DND-41 (cell line): Measurements from ENCODE around the gene TSHZ1.
A peak's percentile ranks its signal among the peaks of the same experiment; 100 is the strongest.

Experiments
- ATAC-seq: fragments of 200-7000 bp; cut with Tn5 transposase; 3 replicates; pipeline ENCODE4 v1.9.1; 2021; ENCODE audit warnings: low read depth; ENCODE audit not compliant: insufficient read depth
- DNase-seq: peaks from one replicate; pipeline ENCODE4 v3.0.0-alpha.2; 2020
- H2AFZ ChIP-seq: 2 replicates; pipeline ENCODE4 v1.6.0; 2012; ENCODE audit warnings: low read depth, low read length
- H3K27ac ChIP-seq: 2 replicates; pipeline ENCODE4 v1.5.1; 2012; ENCODE audit warnings: low read length, inconsistent platforms
- H3K27me3 ChIP-seq: fragments of 200-600 bp; sonication (generic); 2 replicates; pipeline ENCODE4 v1.6.0; 2012; ENCODE audit warnings: low read length, mild to moderate bottlenecking, inconsistent platforms; ENCODE audit not compliant: insufficient read depth, poor library complexity
- H3K36me3 ChIP-seq: 2 replicates; pipeline ENCODE4 v1.5.1; 2012; ENCODE audit warnings: low read length, inconsistent platforms; ENCODE audit not compliant: insufficient read depth
- H3K4me1 ChIP-seq: 2 replicates; pipeline ENCODE4 v1.5.1; 2012; ENCODE audit warnings: mild to moderate bottlenecking, low read length; ENCODE audit not compliant: insufficient read depth
- H3K4me2 ChIP-seq: 2 replicates; pipeline ENCODE4 v1.6.0; 2012; ENCODE audit warnings: mild to moderate bottlenecking, moderate library complexity, low read length, inconsistent platforms; ENCODE audit not compliant: insufficient read depth
- H3K4me3 ChIP-seq, 2 experiments: fragments of 200-600 bp in 1 of 2; shearing (Covaris generic) in 1 of 2; 2 replicates each; pipeline ENCODE4 v1.5.1; 2012 to 2016; ENCODE audit warnings: inconsistent platforms in 2 of 2, low read length in 2 of 2, mild to moderate bottlenecking in 2 of 2, low read depth in 1 of 2, moderate library complexity in 1 of 2
- H3K79me2 ChIP-seq: 2 replicates; pipeline ENCODE4 v1.6.0; 2012; ENCODE audit warnings: low read length, inconsistent platforms; ENCODE audit not compliant: insufficient read depth
- H3K9ac ChIP-seq: 2 replicates; pipeline ENCODE4 v1.6.0; 2012; ENCODE audit warnings: low read depth, mild to moderate bottlenecking, inconsistent platforms, low read length, moderate library complexity
- H3K9me3 ChIP-seq: 2 replicates; pipeline ENCODE4 v1.5.1; 2012; ENCODE audit warnings: low read length, moderate library complexity, mild to moderate bottlenecking, inconsistent platforms; ENCODE audit not compliant: insufficient read depth, severe bottlenecking
- H4K20me1 ChIP-seq: 2 replicates; pipeline ENCODE4 v1.6.0; 2012; ENCODE audit warnings: low read length; ENCODE audit not compliant: insufficient read depth
- CTCF ChIP-seq: IDR thresholded peaks from 2 replicates; pipeline ENCODE4 v1.5.1; 2012; ENCODE audit warnings: borderline replicate concordance, low read length, moderate library complexity, mild to moderate bottlenecking; ENCODE audit not compliant: poor library complexity, severe bottlenecking; ENCODE audit errors: extremely low read depth
- EZH2 ChIP-seq: IDR thresholded peaks from 3 replicates; pipeline ENCODE4 v1.6.1; 2012; ENCODE audit warnings: borderline replicate concordance, low read depth, mild to moderate bottlenecking, moderate library complexity, low read length, inconsistent platforms; ENCODE audit not compliant: severe bottlenecking

The TSHZ1 gene

GRCh38 chr18:75208836-75209128, 1.8 kb upstream of the TSHZ1 start:
- Histone ChIP-seq H3K4me3 (peak overlapping the region; percentile 73 to 96; a peak in 3 of 4 replicates), H3K4me1 (peaks cover 53% of the 10 kb centered on the region), H3K27ac (peak overlapping the region; percentile 95), H3K79me2 (peaks cover 86% of the 10 kb centered on the region), H4K20me1 (peaks cover 42% of the 10 kb centered on the region), H3K4me2 (peak overlapping the region; percentile 97), H3K36me3 (peaks cover 14% of the 10 kb centered on the region; the same call in 1 of the 2 replicates), H3K9ac (peak overlapping the region; percentile 85), H3K9me3 (no peaks in the 10 kb centered on the region), H3K27me3 (no peaks in the 10 kb centered on the region), H2AFZ (peak overlapping the region; percentile 79)
- TF ChIP-seq CTCF (no peak), EZH2 (no peak)
- ATAC-seq (no peak), DNase-seq (no peak)

- Histone ChIP-seq H4K20me1 (peaks cover 36% of the 10 kb centered on the region), H3K9me3 (no peaks in the 10 kb centered on the region), H3K27ac (peak within 1 kb of the TSS; percentile 95), H2AFZ (peak within 1 kb of the TSS; percentile 79), H3K27me3 (no peaks in the 10 kb centered on the region), H3K36me3 (peaks cover 14% of the 10 kb centered on the region; the same call in 1 of the 2 replicates), H3K4me2 (peak within 1 kb of the TSS; percentile 97), H3K79me2 (peaks cover 86% of the 10 kb centered on the region), H3K9ac (peak within 1 kb of the TSS; percentile 85), H3K4me1 (peaks cover 59% of the 10 kb centered on the region), H3K4me3 (peak within 1 kb of the TSS; percentile 73 to 96)
- TF ChIP-seq EZH2 (no peak), CTCF (no peak)
- ATAC-seq (peak; percentile 66), DNase-seq (peak; percentile 92)
Observed at GRCh38 chr18:75209129-75209950, 1.3 kb upstream of the TSHZ1 start, which contains the start of gene PTGR3. Gene PTGR3 (minus strand): TSS chr18:75209139. CDS start chr18:75209058, 81 bp downstream.

- H3K9me3 ChIP-seq = no peaks in the 10 kb centered on the region
- TF ChIP-seq EZH2 = no peak
- TF ChIP-seq CTCF = no peak
- DNase-seq = no peak
Observed at GRCh38 chr18:75209951-75210258, 692 bp upstream of the TSHZ1 start.

More at GRCh38 chr18:75209951-75210258, 692 bp upstream of the TSHZ1 start:
- Histone ChIP-seq H3K27ac (peak overlapping the region; percentile 95), H3K4me3 (peak overlapping the region; percentile 42 to 96; a peak in 3 of 4 replicates), H2AFZ (peak overlapping the region; percentile 65), H3K4me2 (peak overlapping the region; percentile 73), H4K20me1 (peaks cover 31% of the 10 kb centered on the region), H3K4me1 (peaks cover 64% of the 10 kb centered on the region), H3K79me2 (peaks cover 86% of the 10 kb centered on the region), H3K27me3 (no peaks in the 10 kb centered on the region), H3K9ac (peak overlapping the region; percentile 85), H3K36me3 (peaks cover 9% of the 10 kb centered on the region; the same call in 1 of the 2 replicates)
- no peak for ATAC-seq
